Measurements from ENCODE around the gene UAP1. TPM values are rescaled to one million over a fixed set of nuclear protein-coding genes. Genes with fewer than 3 reads are reported as not detected.
"Not testable (repeated sequence)": the region's sequence is repeated elsewhere in the genome, so short reads cannot be mapped to it uniquely, and the experiment has no call there.

UAP1 gene
- total RNA-seq, 1 donor from 2014 or later: 13.4 TPM

DNA sequence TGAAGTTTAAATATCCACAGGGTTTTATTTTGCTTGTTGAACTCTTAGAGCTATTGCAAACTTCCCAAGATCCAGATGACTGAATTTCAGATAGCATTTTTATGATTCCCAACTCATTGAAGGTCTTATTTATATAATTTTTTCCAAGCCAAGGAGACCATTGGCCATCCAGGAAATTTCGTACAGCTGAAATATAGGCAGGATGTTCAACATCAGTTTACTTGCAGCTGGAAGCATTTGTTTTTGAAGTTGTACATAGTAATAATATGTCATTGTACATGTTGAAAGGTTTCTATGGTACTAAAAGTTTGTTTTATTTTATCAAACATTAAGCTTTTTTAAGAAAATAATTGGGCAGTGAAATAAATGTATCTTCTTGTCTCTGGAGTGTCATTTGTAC lies 37.9 kb downstream of the UAP1 start:
- Mint-ChIP-seq H3K36me3 (ENCODE audit: low read depth) (peaks cover 40% of the 10 kb centered on the region), H3K4me1 (no peaks in the 10 kb centered on the region), H3K27ac (no peak overlapping the region), H3K9me3 (no peaks in the 10 kb centered on the region), H3K27me3 (no peaks in the 10 kb centered on the region), H3K4me3 (no peak overlapping the region)
- no peak for DNase-seq
- no peak for ATAC-seq (ENCODE audit: low read depth)
- TF ChIP-seq, protein P1, sequence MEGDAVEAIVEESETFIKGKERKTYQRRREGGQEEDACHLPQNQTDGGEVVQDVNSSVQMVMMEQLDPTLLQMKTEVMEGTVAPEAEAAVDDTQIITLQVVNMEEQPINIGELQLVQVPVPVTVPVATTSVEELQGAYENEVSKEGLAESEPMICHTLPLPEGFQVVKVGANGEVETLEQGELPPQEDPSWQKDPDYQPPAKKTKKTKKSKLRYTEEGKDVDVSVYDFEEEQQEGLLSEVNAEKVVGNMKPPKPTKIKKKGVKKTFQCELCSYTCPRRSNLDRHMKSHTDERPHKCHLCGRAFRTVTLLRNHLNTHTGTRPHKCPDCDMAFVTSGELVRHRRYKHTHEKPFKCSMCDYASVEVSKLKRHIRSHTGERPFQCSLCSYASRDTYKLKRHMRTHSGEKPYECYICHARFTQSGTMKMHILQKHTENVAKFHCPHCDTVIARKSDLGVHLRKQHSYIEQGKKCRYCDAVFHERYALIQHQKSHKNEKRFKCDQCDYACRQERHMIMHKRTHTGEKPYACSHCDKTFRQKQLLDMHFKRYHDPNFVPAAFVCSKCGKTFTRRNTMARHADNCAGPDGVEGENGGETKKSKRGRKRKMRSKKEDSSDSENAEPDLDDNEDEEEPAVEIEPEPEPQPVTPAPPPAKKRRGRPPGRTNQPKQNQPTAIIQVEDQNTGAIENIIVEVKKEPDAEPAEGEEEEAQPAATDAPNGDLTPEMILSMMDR (IDR thresholded peaks at IDR 0.05): no peak
- ChIA-PET POLR2A (no interaction called here), CTCF (no interaction called here)
- intact Hi-C loops (cut with micrococcal nuclease): no loop called here

DNA sequence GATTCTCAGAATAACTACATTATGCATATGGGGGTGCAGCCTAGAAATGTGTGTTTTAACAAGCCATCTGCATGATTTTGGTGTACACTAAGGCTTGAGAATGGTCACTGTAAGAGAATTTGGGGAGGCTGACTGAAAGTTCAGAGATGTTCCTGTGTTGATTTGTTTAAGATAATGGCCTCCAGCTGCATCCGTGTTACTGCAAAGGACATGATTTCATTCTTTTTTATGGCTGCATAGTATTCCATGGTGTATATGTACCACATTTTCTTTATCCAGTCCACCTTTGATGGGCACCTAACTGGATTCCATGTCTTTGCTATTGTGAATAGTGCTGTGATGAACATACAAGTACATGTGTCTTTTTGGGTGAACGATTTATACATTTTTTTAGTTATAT lies 41.6 kb downstream of the UAP1 start:
- POLR2A ChIA-PET: interaction anchor here (0.5 kb wide), 1 partner anchor 105 kb away, joined by 3 read pairs; the partner anchor contains the start of gene UHMK1
- ATAC-seq (ENCODE audit: low read depth); H3K4me1 Mint-ChIP-seq; CTCF ChIA-PET; H3K4me3 Mint-ChIP-seq; H3K9me3 Mint-ChIP-seq; DNase-seq; H3K27ac Mint-ChIP-seq; intact Hi-C loops (cut with micrococcal nuclease); H3K27me3 Mint-ChIP-seq: not testable (repeated sequence)
- peaks cover 38% of the 10 kb centered on the region for H3K36me3 Mint-ChIP-seq (ENCODE audit: low read depth)

DNA sequence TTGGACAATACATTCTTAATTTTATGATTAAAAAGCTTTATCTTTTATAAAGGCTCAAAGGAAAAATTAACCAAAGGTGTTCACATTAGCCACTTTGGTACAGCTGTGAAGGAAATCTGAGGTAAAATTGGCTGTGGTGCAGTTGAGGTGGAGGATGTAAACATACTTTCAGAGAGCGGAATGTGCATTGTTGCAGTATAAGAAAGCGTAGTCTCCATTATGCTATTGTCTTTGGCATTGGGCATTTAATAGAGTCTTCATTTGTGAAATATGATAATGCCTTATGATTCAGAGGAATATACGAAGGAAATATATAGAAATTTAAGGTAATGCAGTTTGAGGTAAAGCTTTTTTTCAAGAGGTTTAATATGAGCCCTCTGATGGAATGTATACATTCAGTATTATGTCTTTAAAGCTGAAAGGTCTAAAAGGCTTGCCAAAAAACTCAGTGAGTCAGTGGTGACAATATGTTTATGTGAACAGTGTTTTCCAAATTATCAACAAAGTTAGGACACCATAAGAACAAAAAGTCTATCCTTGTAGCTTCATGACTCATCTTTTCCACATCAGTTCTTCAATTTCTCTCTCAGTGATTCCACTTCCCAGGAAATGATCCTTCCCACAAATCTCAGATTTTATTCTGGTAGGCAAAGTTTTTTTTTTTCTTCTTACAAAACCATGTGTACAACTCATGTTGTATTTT lies 43.9 kb downstream of the UAP1 start:
- Mint-ChIP-seq H3K27me3 (no peaks in the 10 kb centered on the region), H3K4me1 (no peaks in the 10 kb centered on the region), H3K4me3 (no peak overlapping the region), H3K9me3 (no peaks in the 10 kb centered on the region), H3K27ac (no peak overlapping the region), H3K36me3 (ENCODE audit: low read depth) (peaks cover 23% of the 10 kb centered on the region)
- TF ChIP-seq, protein P1 (IDR thresholded peaks at IDR 0.05): no peak
- ChIA-PET POLR2A (no interaction called here), CTCF (interaction anchor here (0.6 kb wide), 1 partner anchor 70 kb away, joined by 3 read pairs; no protein-coding TSS in a partner anchor)
- intact Hi-C loops (cut with micrococcal nuclease): no loop called here
- DNase-seq (no peak), ATAC-seq (ENCODE audit: low read depth) (no peak)

DNA sequence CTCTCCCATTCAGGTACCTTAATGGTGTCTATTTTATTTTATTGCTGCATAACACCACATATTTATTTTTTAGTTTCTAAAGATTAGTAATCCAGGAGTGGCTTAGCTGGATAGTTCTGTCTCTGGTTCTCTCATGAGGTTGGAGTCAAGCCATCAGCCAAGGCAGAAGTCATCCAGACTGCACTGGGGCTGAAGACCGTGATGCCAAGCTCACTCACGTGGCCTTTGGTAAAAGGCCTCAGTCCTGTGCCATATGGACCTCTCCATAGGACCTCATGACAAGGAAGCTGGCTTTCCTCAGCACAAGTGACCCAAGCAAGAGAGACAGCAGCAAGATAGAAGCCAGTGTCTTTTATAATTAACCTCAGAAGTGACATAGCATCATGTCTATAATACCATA lies 47.8 kb downstream of the UAP1 start:
- TF ChIP-seq, protein P1 (IDR thresholded peaks at IDR 0.05): no peak
- Mint-ChIP-seq H3K4me3 (no peak overlapping the region), H3K9me3 (no peaks in the 10 kb centered on the region), H3K27me3 (no peaks in the 10 kb centered on the region), H3K4me1 (no peaks in the 10 kb centered on the region), H3K36me3 (ENCODE audit: low read depth) (peaks cover 2% of the 10 kb centered on the region), H3K27ac (no peak overlapping the region)
- DNase-seq (no peak), ATAC-seq (ENCODE audit: low read depth) (no peak)
- ChIA-PET POLR2A (no interaction called here), CTCF (no interaction called here)
- intact Hi-C loops (cut with micrococcal nuclease): no loop called here

DNA sequence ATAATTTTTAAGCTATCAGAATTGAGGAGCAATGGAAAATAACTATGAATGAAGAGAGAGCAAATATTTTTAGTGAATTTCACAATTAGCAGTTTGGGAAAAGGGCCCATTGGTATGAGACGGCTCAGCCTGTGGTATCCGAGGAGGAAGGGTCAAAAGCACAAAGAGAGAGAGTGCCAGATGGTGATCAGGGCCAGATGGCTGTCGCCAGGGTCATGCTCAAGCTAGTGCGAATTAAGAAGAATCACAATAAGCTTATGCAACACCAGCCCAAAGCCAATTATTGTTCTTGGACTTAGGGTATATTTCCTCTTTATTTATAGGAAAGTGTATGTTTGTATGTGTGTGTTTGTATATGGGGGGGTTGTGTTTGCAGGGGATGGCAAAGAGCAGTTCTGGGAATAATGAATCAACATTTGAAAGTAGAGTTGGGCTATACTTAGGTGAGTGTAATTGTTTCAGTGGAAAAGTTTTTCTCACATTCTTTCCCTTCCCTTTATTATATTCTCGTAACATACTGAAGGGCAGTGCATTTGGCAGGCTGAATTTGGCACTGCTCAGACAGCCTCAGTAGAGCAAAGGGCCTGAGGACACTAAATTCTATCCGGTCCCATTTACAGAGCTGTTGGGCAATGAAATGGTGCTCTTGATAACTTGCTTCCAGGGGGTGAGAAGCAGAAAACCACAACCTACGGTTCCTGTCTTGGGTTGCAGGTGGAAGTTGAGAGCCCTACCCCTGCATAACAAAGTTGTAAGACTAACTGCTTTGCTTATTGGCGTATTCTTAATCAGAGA lies 51.3 kb downstream of the UAP1 start:
- TF ChIP-seq, protein P1 (IDR thresholded peaks at IDR 0.05): no peak
- POLR2A ChIA-PET: no interaction called here
- DNase-seq (no peak), ATAC-seq (ENCODE audit: low read depth) (no peak)
- Mint-ChIP-seq H3K4me3 (no peak overlapping the region), H3K36me3 (ENCODE audit: low read depth) (peaks cover 10% of the 10 kb centered on the region), H3K4me1 (no peaks in the 10 kb centered on the region), H3K9me3 (peaks cover 11% of the 10 kb centered on the region), H3K27me3 (no peaks in the 10 kb centered on the region), H3K27ac (no peak overlapping the region)
- intact Hi-C loops (cut with micrococcal nuclease): no loop called here
- CTCF ChIA-PET: interaction anchor here (1.0 to 1.4 kb wide), 3 partner anchors 18 to 557 kb away, joined by 3 read pairs; no protein-coding TSS in a partner anchor
